Cardiac muscle cell (in vitro differentiated cells and primary cell): ENCODE results near the gene ARHGAP6. TPM values are rescaled to one million over a fixed set of nuclear protein-coding genes. Genes with fewer than 3 reads are reported as not detected.

Experiments
- DNase-seq, 2 donors: peaks; one replicate each; pipeline versions ENCODE4 v3.0.0 to v3.0.0-alpha.2; 2010 to 2017; ENCODE audit warnings: low read depth in 1 of 2, low spot score in 1 of 2
- H3K27ac ChIP-seq: fragments of 200-600 bp; sonication (generic); 2 replicates; pipeline ENCODE4 v1.5.1; 2016
- H3K27me3 ChIP-seq: fragments of 200-600 bp; sonication (generic); 2 replicates; pipeline ENCODE4 v1.6.0; 2016; ENCODE audit warnings: control low read depth
- H3K36me3 ChIP-seq: fragments of 200-600 bp; sonication (generic); 2 replicates; pipeline ENCODE4 v1.5.1; 2016; ENCODE audit warnings: control low read depth
- H3K4me1 ChIP-seq: fragments of 200-600 bp; sonication (generic); 2 replicates; pipeline ENCODE4 v1.8.1; 2017; ENCODE audit warnings: low read depth, mild to moderate bottlenecking, mixed run types
- H3K4me3 ChIP-seq: fragments of 200-600 bp; sonication (generic); 2 replicates; pipeline ENCODE4 v1.5.1; 2016; ENCODE audit warnings: mild to moderate bottlenecking
- H3K9me3 ChIP-seq: fragments of 200-600 bp; sonication (generic); 2 replicates; pipeline ENCODE4 v1.5.1; 2017; ENCODE audit warnings: low read depth, mild to moderate bottlenecking, control low read depth
- CTCF ChIP-seq: IDR thresholded peaks from 2 replicates; pipeline ENCODE4 v1.5.1; 2012; ENCODE audit warnings: low read depth, mild to moderate bottlenecking, low read length
- polyA plus RNA-seq: library from polyadenylated mRNA; unstranded; fragments of >200 nt; fragmentation: Nextera tagmentation; extraction: Ambion mirVana; gene quantifications from 2 replicates; pipeline ENCODE4 v1.2.1, GENCODE V29; 2016
- total RNA-seq: library from RNA; depleted of rRNA; stranded (reverse); fragments of >200 nt; gene quantifications from 2 replicates; pipeline ENCODE4 v1.2.3, GENCODE V29; 2016

Gene ARHGAP6
- total and polyA plus RNA-seq, 2 experiments from 2014 or later = 10.5 to 45.0 TPM

GRCh38 chrX:11533199-11533651 lies 132.5 kb downstream of the ARHGAP6 start:
- DNase-seq = peak; percentile 71 to 81
- Histone ChIP-seq H3K4me1 (no peaks in the 10 kb centered on the region), H3K4me3 (no peak overlapping the region)

GRCh38 chrX:11532291-11533078 lies 133.2 kb downstream of the ARHGAP6 start:
- Histone ChIP-seq H3K4me1 (no peaks in the 10 kb centered on the region), H3K36me3 (no peaks in the 10 kb centered on the region), H3K27me3 (no peaks in the 10 kb centered on the region), H3K27ac (no peak overlapping the region), H3K4me3 (no peak overlapping the region), H3K9me3 (no peaks in the 10 kb centered on the region)
- no peak for TF ChIP-seq CTCF
- DNase-seq = no peak

More at GRCh38 chrX:11533199-11533651, 132.5 kb downstream of the ARHGAP6 start:
- H3K9me3 ChIP-seq = no peaks in the 10 kb centered on the region
- TF ChIP-seq CTCF = peak; percentile 54
- no peaks in the 10 kb centered on the region for H3K36me3 ChIP-seq
- no peaks in the 10 kb centered on the region for H3K27me3 ChIP-seq
- no peak overlapping the region for H3K27ac ChIP-seq

- Histone ChIP-seq H3K4me1 (peaks cover 3% of the 10 kb centered on the region), H3K4me3 (no peak overlapping the region), H3K9me3 (no peaks in the 10 kb centered on the region), H3K36me3 (no peaks in the 10 kb centered on the region), H3K27ac (no peak overlapping the region), H3K27me3 (no peaks in the 10 kb centered on the region)
- DNase-seq = peak in 1 of 2 donors; percentile 49
- TF ChIP-seq CTCF = peak; percentile 35
Measured at GRCh38 chrX:11531226-11531625, 134.5 kb downstream of the ARHGAP6 start.

- H3K4me3 ChIP-seq = no peak overlapping the region
- H3K27me3 ChIP-seq = no peaks in the 10 kb centered on the region
Measured at GRCh38 chrX:11530621-11531020, 135.1 kb downstream of the ARHGAP6 start.

GRCh38 chrX:11528623-11529022 lies 137.1 kb downstream of the ARHGAP6 start:
- no peak overlapping the region for H3K4me3 ChIP-seq
- H3K27ac ChIP-seq = no peak overlapping the region
- no peaks in the 10 kb centered on the region for H3K27me3 ChIP-seq
- H3K4me1 ChIP-seq = peaks cover 3% of the 10 kb centered on the region
- no peaks in the 10 kb centered on the region for H3K36me3 ChIP-seq
- no peak for TF ChIP-seq CTCF
- H3K9me3 ChIP-seq = no peaks in the 10 kb centered on the region
- peak in 1 of 2 donors; percentile 26 for DNase-seq

More at GRCh38 chrX:11530621-11531020, 135.1 kb downstream of the ARHGAP6 start:
- DNase-seq = no peak
- H3K9me3 ChIP-seq = no peaks in the 10 kb centered on the region
- no peaks in the 10 kb centered on the region for H3K36me3 ChIP-seq
- TF ChIP-seq CTCF = no peak
- peaks cover 3% of the 10 kb centered on the region for H3K4me1 ChIP-seq
- no peak overlapping the region for H3K27ac ChIP-seq
